GM19395 (cell line): ENCODE results near the gene NT5M.

ENCODE experiments used
- ATAC-seq: cut with Tn5 transposase; IDR thresholded peaks from one replicate; pipeline ENCODE4 v1.9.1; 2021; ENCODE audit warnings: mild to moderate bottlenecking, moderate library complexity; ENCODE audit not compliant: unreplicated experiment

The NT5M gene

GRCh38 chr17:17388657-17389496 lies 85.7 kb downstream of the NT5M start:
- no peak for ATAC-seq

GRCh38 chr17:17391668-17392370 lies 88.6 kb downstream of the NT5M start:
- ATAC-seq = no peak

GRCh38 chr17:17393976-17394375 lies 90.8 kb downstream of the NT5M start:
- no peak for ATAC-seq

DNA sequence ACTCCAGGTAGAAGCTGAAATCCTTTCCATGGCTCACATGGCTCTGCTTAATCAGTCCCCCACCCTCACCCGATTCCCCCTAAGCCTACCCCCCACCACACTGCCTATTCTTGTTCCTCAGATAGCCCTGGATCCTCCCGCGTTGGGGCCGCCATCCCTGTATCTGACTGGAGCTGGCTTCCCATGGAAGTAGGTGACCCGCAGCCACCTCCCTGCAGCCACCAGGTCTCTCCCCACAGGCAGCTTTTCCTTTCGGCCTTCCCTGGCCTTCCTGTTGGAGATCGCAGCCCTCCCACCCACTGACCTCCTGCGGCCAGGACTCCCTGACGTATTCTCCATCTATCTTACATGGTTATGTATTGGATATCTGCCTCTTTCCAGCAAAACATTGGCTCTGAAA lies 91.3 kb downstream of the NT5M start:
- no peak for ATAC-seq

- no peak for ATAC-seq
These were observed 92.2 kb downstream of the NT5M start for GRCh38 chr17:17395246-17395802.

DNA sequence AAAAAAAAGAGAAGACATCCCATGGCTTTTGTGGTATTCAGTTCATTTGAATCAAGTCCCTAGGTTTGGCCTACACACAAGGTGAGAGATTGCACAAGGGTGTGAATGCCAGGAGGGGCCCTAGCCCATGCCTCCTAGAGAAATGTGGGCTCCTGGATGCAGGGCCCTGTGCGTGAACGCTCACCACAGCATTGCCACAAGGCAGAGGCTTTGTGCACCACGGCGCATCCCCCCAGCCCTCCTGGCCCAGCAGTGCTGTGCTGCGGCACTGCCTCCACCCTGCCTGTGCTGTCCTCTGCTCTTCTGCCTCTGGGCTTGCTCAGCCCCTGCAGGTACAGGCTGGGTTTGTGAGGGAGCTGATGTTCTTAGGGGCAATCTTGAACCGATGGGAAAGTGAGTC lies 92.7 kb downstream of the NT5M start:
- no peak for ATAC-seq
